Cerebellar nuclear complex (tissue), 1 donor: ENCODE results near the gene TMOD2.

ENCODE experiments used
- DNase-seq, 2 experiments: peaks; one replicate each; lab custom pipeline; 2025; lab: John Stamatoyannopoulos, UW

TMOD2 gene

DNA sequence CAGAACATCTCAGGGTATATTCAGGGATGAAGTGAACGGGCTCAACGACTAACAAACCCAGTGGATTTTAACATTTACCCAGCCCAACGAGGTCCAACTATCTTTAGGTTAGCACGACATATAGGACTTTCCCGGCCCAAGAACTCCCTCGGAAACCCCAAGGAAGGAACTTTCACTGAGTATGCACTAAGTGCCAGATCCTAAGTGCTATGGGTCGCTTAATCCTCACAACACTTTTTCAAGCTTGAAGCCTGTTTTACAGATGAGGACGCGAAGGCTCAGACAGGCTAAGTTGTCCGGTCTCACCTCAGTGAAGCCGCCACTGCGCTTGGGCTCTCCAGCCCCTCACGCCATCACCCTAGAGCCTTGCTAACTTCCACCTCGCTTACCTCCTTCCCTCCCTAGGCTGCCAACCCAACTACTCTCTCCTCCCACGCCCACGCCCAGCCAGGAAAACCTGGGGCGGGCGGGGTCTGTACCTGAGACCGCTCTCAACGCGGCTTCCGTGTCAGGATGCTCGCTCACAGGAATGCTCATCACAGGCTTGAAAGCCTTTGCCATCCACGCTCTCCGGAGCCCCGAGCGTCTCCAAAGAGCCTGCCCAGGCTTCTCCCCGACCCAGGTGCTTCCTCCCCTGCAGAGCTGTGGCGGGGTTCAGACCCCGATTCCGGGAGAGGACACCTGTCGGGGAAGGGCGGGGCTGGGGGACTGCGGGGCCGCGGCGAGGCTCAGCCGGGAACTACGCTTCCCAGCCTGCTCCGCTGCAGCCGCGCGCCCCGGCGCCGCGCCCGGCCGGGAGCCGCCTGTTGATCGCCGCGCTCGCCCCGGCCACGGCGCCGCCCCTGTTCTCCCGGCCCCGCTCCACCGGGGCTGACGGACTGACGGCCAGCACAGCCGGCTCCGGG is at the start of gene TMOD2:
TMOD2 (plus strand) TSS at position 806 of the 905 bp plus-strand sequence. CDS start 14,845 bp downstream, outside the sequence.
- no peak for DNase-seq

DNA sequence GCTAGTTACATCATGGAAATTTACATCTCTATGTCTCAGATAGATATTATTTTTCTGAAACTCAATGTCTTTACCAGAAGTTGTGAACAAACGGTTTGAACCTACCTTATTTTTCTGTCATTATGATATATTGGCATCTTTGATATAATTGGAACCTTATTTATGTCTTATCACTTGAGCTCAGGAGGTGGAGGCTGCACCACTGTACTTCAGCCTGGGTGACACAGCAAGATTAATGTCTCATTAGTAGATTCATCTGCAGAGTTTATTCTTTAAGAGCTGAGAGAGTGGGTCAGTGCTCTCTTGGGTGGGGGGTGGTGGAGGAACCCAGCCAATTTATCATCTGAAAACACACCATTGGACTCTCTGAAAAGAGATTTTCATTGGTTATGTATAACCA is 48.7 kb upstream of the TMOD2 start:
- DNase-seq, result no peak

DNA sequence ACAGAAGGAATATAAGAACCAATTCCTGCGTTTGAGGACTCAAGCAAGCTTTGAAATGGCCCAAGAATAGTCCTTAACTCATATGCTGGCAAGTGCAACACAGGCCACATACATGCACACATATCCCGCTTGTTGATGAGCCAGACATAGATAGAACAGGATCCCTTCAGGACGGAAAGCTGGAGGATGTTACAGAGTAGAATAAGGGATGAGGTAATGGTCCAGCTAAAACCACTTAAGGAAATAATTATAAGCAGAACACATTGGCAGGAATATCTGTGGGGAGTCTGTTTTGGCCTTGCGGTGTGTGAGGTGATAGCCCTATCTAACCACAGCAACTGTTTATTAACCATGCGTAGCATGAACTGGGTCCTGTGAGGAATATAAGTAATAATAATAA is 45.1 kb upstream of the TMOD2 start:
- DNase-seq, result no peak

DNA sequence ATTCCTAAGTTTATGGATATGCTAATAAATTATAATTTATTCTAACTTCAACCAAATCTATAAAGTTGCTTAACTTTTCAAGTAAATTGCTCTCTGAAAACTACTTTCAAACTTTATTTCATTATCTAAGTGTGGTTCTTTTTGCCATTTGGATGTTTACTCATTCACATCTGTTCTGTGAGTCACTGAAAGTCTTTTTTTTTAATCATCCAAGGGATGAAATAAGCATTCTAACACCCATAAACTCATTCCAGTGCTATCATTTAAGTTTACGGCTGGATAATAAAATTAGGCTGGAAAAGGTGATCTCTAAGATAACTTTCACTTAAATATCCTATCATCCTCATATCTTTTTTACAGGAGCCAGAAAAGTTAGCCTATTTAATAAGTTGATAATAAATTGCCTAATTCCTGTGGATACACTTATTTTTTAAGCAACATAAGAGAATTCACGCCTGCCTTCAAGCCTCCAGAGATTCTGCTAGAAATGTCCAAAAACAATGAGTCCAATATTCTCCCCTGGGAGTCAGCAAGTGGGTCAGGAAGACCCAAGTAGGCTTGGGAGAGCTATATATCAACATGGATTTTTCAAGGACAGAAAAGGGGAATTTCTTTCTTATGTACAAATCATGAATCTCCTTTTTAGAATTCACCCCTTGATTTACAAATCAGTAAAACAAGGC is 44.3 kb upstream of the TMOD2 start:
- DNase-seq, result no peak

DNA sequence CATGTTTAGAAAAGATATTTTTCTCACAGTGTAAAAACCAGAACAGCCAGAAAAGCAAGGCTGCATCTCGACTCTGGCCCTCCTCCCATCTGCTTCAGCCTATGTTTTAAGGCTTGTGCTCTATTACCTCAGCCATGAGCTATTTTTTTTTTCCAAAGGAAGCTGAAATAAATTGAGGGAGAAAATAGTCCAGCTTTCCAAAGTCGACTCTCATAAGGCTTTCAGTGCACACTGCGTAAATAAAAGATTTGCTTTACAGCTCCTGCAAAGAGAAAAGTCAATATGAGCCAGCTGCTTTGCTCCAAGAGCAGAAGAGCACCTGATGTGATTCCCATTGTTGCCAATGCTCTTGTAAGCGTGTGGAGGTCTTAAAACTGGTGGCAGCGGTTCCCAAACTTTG is 43.4 kb upstream of the TMOD2 start:
- no peak for DNase-seq

DNA sequence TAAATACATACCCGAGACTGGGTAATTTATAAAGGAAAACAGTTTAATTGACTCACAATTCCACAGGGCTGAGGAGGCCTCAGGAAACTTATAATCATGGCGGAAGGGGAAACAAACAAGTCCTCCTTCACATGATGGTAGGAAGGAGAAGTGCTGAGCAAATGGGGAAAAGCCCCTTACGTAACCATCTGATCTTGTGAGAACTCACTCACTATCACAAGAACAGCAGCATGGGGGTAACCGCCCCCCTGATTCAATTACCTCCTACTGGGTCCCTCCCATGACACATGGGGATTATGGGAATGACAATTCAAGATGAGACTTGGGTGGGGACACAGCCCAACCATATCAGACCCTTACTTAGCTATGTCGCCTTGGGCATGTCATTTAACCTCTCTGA is 42.4 kb upstream of the TMOD2 start:
- DNase-seq, result no peak

DNA sequence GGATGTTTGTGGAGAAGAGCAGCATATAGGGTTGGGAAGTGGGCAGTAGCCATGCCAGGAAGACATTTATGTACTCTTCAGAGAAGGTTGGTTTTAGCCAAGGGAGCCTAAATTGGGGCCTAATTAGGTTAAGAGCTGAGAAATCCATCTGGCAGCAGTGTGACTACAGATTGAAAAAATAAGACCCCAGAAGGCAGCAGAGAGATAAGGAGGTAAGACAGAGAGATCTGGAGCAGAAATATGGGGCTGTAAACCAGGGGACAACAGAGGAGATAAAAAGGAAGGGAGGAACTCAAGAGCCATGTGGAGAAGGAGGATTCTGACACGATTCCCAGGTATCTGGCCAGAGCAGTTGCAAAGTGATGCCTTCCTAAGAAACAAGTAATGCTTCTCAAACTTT is 37.2 kb upstream of the TMOD2 start:
- no peak for DNase-seq

DNA sequence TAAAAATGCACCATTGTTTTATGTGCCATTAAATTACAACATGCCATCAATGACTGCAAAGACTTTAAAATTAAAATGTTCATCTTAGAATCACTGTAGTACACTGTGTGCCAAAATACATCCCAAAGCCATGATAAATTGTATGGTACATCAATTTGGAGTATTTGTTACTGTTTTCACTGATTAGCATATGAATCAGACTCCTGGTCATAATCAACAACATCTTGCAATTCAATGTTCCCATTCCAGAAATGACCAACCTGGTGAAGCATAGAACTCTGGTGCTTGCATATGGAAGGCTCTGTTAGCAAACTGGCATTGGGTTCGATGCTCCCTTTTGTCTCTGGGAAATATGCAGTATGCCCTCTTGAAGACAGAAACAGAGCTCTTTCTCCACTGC is 36.5 kb upstream of the TMOD2 start:
- no peak for DNase-seq

DNA sequence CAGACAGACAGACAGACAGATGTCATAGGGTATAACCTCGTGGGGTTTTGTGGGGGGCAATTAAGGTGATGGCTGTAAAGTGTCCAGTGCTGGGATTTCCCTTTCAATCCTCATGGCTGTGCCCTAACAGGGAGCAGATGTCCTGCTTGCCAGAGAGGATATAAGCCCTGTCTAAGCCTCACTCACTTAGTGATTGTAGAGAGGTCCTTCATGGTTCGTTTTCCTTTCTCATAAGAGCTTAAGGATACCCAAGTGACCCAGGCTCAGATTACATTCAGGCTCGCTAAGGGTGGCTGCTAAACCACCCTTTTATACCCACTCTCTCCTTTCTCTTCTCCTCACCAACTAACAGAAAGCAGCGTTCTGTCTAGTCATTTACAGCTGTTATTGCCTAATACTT is 33.2 kb upstream of the TMOD2 start:
- DNase-seq, result no peak

DNA sequence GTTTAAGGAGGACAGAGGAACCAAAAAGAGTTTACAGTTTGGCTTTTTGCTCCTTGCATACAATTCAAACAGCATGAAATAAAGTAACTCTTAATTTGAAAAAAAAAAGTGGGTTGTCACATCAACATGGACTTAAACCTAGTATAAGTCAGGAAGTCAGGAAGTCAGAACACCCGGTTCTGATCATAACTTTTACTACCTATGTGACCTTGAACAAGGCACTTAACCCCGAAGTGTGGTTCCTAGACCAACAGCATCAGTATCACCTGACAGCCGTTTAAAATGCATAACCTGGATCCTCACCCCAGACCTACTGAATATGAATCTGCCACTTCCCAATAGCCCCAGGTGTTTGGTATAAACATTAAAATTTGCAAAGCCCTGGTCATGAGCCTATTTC is 32.7 kb upstream of the TMOD2 start:
- no peak for DNase-seq

DNA sequence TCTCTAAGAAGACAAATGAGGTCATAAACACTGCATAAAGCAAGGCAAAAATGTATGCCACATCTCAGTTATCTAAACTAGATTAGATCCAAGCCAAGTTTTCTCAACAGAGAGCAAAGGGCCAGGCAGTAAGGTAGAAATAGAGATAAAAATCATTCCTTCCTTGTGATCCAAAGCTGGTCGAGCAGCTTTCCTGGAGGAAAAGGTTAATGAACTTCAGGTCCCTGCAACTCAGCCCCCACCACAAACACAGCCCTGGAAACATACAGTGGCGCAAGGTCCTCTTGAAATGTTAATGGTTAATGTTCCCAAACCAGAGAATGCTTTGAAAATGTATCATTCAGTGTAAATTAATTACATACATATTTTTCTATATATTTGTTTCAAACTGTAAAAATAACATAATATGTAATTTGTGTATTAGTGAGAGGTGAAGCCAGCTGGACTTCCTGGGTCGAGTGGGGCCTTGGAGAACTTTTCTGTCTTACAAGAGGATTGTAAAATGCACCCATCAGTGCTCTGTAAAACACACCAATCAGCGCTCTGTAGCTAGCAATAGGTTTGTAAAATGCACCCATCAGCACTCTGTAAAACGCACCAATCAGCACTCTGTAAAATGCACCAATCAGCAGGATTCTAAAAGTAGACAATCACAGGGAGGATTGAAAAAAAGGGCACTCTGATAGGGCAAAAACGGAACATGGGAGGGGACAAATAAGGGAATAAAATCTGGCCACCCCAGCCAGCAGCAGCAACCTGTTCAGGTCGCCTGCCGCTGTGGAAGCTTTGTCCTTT is 31.0 kb upstream of the TMOD2 start:
- DNase-seq, result no peak

DNA sequence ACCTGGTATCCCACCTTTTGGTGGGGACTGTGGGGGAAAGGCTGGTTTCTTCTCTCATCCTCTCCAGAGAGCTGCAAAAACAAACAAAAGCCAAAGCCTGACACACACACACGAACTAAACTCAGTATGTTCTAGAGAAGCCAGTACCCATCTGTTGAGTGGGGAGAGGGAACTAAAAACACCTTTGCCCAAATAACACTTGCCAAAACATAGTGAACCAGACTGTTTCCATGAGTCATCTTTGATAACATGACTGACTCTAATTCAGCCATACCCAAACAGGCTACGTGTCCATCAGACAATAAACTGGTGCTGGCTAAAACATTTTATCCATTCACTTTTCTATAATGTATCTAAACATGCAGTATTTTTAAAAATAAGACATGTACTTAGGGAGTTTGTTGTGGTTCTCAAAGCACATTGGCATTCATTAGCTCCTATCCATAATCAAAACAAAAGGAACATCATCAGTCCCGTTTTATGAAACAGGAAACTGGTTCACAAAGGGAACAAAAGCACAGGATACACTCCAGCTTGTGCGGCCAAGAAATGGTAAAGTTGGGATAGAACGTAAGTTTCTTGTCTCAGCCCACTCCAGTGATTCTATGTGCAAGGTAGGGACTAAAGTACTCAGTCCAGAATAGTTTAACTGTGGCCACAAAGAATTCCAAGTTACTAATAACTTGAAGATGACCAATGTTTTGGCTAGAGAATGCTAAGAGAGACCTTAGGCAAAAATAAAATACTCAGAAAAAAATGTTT is 30.0 kb upstream of the TMOD2 start:
- DNase-seq, result no peak

DNA sequence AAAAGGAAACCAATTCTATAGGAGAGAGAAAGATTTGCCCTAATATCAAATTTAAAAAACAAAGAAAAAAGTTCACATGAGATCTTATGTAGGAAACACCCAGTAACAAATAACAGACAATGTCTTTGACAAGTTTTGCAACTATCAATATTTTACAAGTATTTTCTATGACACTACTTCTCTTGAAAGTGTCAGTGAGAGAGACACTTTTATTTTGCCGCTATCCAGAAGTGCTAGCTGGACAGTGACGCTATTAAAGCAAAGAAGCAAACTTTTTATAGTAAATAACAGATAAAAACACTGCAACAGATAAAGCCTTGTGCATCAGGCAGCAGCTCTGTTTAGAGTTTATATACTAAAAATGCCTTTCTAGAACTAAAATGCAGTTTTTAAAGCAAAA is 27.2 kb upstream of the TMOD2 start:
- DNase-seq, result no peak

DNA sequence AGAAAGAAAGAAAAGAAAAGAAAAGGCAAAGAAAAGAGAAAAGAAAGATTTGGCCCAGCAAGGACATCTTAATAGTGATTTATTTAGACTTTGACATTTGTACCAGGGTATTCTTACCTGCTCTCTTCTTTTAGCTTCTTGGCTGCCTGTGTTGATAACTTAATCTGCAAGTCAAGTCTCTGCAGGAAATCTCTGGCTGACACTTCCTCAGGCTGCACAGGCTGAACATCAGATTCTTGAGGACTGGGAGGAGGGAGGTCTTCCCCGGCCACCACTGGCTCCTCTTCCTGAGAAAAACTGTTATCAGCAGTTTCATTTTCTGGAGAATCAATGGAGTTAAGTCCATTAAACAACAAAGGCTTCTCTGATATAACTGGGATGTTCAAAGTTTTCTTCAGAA is 26.7 kb upstream of the TMOD2 start:
- DNase-seq, result no peak

DNA sequence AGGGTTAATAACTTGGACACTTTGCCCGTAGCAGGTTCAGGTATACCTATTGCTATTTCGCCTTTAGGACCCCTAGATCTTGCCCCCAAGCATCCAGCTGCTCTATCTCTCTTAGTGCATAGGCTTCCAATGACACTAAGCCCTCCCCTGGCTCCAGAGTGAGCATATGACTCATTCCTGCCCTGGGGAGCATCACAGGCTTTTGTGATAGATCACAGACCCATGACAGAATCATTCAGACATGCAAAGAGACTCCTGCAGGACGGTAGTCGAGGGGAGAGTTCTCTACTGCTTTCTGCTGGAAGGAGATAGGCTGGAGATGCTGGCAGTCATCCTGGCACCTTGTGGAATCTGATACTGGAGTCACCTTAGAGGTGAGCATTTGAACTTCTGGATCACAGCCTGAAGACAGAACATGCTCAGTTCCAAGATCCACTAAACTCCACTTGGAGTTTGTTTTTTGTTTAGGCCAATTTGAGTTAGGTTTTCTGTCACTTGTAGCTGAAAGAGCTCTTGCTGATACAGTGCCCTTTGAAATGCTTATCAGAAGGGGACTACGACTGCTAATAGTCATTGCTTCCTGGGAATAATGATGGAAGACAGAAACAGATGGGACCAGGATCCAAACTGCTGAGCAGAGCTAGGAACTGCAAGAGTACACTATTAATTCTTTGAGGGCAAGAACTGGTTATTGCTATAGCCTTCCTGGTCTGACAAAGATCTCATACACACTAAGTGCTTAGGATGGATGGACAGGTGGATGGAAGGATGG is 24.9 kb upstream of the TMOD2 start:
- no peak for DNase-seq

DNA sequence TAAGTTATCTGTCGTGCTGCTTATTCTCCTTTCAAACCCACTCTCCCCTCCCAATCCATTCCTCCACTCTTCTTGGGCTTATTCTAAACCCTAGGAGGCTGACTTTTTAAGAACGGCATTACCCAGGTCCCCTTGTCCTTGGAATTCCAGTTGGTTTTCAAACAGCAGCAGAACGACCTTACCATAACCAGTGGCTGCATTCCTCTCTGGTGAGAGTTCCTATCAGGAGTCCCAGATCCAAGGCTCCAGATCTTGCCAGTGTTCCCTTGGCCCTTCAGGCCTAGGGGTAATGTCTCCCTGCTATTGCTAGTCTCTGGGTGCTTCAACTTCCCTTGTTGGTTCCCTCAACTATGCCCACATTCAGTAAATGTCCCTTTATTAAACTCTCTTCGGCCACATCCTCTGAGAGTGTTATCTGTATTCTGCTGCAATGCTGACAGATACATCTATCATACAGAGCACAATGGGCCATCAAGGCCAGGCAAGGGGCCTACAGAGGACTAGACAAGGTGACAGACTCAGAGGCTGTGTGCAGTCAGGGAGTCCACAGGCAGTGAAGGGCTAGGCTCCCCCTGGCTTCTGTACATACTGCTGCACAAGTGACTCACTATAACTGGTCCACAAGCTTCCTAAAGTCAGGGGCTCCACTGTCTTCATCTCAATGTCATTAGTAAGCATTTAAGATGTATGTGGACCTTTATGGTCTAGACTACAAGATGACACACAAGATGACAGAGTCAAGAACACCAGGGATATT is 24.1 kb upstream of the TMOD2 start:
- DNase-seq, result no peak

DNA sequence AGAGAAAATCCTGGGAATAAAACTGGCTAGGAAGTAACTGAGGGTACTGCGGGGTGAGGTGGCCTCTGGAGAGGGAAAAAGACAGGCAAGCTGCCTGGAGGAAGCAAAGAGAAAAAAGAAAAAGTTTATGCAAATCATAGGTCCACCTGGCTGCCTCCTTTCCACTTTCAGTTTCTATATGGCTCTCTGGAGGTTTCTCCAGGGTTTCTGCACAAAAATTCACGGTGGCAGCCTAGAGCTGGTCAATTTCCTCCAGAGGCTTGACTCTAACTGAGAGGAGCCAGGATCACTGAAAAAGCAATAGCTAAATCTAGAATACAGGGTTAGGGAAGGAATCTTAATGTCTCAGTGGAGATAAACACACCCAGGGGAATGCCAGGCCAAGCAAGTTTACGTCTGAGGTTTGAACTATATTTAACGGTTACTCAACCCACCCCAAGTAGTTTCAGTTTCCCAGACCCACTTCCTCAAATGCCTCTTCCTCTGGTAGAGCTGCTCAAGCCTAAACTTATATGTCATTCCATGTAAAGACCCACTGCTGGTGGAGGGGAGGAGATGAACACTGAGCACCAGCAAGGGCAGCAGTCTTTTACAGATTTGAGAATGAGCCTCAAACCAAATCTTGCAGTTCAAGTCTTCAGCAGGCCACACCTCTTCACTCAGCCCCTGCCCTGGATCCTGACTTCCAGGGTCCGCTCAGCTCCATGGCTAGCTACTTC is 19.7 kb upstream of the TMOD2 start:
- DNase-seq, result no peak

DNA sequence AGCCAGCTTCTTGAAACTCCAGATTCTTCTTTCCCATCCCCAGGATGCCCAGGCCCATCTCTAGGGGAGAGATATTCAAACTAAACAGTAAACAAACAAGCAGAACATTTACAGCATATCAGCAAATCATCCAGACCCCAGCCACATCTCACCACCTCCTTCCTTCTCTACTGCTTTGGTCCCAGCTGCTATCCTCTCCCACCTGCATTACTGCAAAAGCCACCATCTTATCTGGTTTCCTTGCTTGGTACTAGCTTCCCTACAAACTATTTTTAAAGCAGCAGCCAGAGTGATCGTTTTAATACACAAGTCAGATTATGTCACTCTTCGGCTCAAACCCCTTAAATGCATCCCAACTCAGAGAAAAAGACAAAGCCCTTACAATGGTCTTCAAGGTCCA is 18.8 kb upstream of the TMOD2 start:
- DNase-seq, result no peak

DNA sequence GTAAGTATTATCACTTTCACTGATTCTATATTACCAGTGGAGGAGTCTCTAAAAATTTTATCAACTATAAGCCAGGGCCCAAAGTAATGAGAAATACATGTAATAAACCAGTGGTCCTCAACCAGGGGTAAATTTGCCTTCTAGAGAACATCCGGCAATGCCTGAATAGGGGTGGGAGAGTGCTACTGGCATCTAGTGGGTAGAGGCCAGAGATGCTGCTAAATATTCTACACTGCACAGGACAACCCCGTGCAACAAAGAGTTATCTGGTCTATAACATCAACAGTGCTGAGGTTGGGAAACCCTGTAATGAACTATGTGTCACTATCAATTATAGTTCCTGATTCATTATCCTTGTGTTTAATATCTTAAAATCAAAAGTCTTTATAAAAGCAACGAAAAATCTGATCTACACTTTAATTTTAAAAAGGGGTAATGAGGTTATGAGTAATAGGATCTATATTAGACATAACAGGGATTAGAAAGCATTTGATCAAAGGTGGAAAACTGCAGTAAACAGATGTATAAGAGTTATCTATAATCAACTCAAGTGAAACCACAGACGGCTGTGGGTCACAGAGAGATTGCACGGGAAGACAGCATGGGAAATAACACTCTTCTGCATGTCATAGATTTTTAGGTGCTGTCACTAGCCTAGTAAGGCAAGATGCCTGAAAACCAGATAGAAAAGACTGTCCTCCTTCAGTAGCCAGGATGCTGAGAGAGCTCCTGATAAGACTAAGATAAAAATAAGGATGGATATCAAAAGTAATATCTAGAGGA is 16.0 kb upstream of the TMOD2 start:
- DNase-seq, result no peak
